ENCODE measurements around the gene PHF21B. TPM values are rescaled to one million over a fixed set of nuclear protein-coding genes. Genes with fewer than 3 reads are reported as not detected.

PHF21B gene
- total RNA-seq, 1 donor from 2014 or later, result 0.21 TPM

DNA sequence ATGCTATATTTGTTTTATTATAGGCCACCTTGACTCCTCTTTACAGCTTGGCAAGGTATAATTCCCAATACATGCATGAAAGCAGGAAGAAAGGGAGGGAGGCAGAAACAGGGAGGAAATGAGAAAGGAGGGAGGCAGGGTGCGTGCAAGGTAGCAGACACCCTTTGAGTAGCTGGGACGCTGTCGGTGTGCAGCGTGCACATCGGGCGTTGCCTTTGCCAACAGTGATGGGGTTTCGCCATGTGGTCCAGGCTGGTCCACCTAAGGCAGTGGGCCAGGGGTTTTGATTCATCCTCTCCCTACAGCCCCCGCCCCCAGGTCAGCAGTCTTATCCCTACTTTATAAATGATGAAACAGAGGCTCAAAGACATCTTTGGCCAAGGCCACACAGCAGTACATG, 25.0 kb upstream of the PHF21B start:
- Mint-ChIP-seq H3K4me1 (ENCODE audit: low read depth) (no peaks in the 10 kb centered on the region), H3K27me3 (ENCODE audit: insufficient read depth) (peaks cover 3% of the 10 kb centered on the region), H3K4me3 (no peak overlapping the region), H3K9me3 (peaks cover 10% of the 10 kb centered on the region), H3K36me3 (ENCODE audit: low read depth) (no peaks in the 10 kb centered on the region), H3K27ac (no peak overlapping the region)
- intact Hi-C loops (cut with micrococcal nuclease), result no loop called here
- no peak for DNase-seq (ENCODE audit: low spot score)

DNA sequence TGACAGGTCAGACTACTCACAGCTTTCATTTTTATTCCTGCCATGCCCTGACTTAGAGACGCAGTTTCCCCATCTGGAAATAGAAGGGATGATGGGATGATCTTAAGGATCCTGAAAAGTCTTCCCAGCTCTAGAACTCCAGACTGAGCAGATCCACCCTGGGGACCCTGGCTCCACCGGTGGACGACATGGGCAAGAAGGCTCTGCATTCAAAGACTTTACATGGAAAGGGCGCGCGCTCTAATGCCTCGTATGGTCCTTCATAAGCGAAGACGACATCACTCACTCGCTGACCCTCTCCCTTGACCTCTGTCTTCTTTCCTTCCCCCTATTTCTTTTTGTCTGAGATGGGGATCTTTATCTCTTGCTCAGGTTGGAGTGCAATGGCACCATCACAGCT, 24.4 kb upstream of the PHF21B start:
- peaks cover 10% of the 10 kb centered on the region for H3K9me3 Mint-ChIP-seq
- H3K27me3 Mint-ChIP-seq (ENCODE audit: insufficient read depth), result peaks cover 6% of the 10 kb centered on the region
- no peak overlapping the region for H3K27ac Mint-ChIP-seq
- no peaks in the 10 kb centered on the region for H3K36me3 Mint-ChIP-seq (ENCODE audit: low read depth)
- H3K4me1 Mint-ChIP-seq (ENCODE audit: low read depth), result no peaks in the 10 kb centered on the region
- intact Hi-C loops (cut with micrococcal nuclease), result no loop called here
- DNase-seq (ENCODE audit: low spot score), result no peak
- no peak overlapping the region for H3K4me3 Mint-ChIP-seq

DNA sequence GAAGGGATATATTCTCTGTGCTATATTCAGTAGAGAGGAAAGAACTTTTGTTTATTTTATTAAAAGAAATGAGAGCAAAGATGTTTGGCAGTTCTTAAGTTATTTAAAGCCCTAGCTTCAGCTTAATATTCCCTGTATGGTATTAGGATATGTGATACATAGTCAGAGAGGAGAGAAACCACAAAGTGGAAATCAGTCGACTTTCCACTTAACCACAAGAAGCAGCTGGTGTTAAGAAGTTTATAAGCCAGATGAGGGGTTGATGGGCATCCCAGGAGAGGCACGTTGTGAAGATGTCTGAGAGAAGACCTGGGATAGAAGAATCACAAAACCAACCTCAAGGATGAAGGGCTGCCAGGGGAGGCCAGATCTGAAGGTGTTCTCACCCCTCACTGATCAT, 23.3 kb upstream of the PHF21B start:
- Mint-ChIP-seq H3K36me3 (ENCODE audit: low read depth) (no peaks in the 10 kb centered on the region), H3K4me1 (ENCODE audit: low read depth) (no peaks in the 10 kb centered on the region), H3K27ac (no peak overlapping the region), H3K27me3 (ENCODE audit: insufficient read depth) (peaks cover 6% of the 10 kb centered on the region), H3K9me3 (peaks cover 10% of the 10 kb centered on the region), H3K4me3 (no peak overlapping the region)
- intact Hi-C loops (cut with micrococcal nuclease), result no loop called here
- no peak for DNase-seq (ENCODE audit: low spot score)

DNA sequence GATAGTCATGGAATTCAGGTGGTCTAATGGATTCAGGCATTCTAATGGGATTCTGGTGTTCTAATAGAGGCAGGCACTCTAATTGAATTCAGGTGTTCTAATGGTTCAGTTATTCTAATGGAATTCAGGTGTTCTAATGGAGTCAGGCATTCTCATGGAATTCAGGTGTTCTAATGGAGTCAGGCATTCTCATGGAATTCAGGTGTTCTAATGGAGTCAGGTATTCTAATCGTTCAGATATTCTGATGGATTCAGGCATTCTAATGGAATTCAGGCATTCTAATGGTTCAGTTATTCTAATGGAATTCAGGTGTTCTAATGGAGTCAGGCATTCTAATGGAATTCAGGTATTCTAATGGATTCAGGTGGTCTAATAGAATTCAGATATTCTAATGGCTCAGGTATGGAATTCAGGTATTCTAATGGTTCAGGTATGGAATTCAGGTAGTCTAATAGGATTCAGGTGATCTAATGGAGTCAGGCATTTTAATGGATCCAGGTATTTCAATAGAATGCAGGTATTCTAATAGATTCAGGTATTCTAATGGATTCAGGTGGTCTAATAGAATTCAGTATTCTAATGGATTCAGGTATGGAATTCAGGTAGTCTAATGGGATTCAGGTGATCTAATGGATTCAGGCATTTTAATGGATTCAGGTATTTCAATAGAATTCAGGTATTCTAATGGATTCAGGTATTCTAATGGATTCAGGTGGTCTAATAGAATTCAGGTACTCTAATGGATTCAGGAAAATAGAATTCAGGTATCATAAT, 22.0 kb upstream of the PHF21B start:
- no peaks in the 10 kb centered on the region for H3K4me1 Mint-ChIP-seq (ENCODE audit: low read depth)
- no peaks in the 10 kb centered on the region for H3K36me3 Mint-ChIP-seq (ENCODE audit: low read depth)
- H3K27ac Mint-ChIP-seq, result no peak overlapping the region
- intact Hi-C loops (cut with micrococcal nuclease), result no loop called here
- H3K9me3 Mint-ChIP-seq, result peaks cover under 1% of the 10 kb centered on the region
- no peak overlapping the region for H3K4me3 Mint-ChIP-seq
- DNase-seq (ENCODE audit: low spot score), result no peak
- H3K27me3 Mint-ChIP-seq (ENCODE audit: insufficient read depth), result peaks cover 6% of the 10 kb centered on the region

DNA sequence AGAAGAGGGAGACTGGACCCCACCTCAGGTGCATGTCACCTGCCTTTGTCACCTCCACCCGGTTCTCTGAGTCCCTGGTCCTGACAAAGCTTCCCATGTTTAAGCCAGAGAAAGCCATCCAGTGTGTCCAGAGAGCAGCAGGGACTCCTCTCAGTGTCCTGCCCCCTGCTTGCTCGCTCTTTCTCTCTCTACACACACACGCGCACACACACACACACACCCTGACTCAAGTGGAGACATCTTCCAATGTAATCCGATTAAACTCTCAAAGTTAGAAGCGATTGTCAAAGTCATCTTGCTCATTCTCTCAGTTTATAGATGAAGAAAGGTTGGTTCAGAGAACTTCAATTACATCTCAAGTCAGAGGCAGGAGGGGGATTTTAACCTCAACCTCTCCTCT, 19.7 kb upstream of the PHF21B start:
- no peaks in the 10 kb centered on the region for H3K4me1 Mint-ChIP-seq (ENCODE audit: low read depth)
- H3K27ac Mint-ChIP-seq, result no peak overlapping the region
- H3K4me3 Mint-ChIP-seq, result no peak overlapping the region
- H3K9me3 Mint-ChIP-seq, result no peaks in the 10 kb centered on the region
- no peak for DNase-seq (ENCODE audit: low spot score)
- intact Hi-C loops (cut with micrococcal nuclease), result no loop called here
- peaks cover 6% of the 10 kb centered on the region for H3K27me3 Mint-ChIP-seq (ENCODE audit: insufficient read depth)
- no peaks in the 10 kb centered on the region for H3K36me3 Mint-ChIP-seq (ENCODE audit: low read depth)

DNA sequence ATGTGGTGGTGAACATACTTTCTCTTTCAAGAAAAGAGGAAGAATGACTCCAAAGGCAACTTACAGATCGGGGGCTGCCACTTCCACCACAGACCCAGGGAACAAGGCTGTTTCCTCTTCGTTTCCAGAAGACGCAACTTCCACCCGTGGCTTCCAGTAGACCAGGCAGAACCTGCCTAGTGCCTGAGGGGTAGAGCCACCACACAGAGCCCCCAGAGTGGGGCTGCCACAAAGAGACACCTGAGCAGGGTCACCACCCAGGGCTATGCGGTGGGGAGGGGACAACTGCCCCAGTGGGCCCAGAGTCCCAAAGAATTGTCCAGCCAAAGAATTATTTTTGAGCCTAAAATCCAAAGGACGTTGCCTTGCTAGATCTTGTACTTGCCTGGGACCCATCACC, 16.7 kb upstream of the PHF21B start:
- Mint-ChIP-seq H3K9me3 (no peaks in the 10 kb centered on the region), H3K27me3 (ENCODE audit: insufficient read depth) (peaks cover 9% of the 10 kb centered on the region), H3K36me3 (ENCODE audit: low read depth) (no peaks in the 10 kb centered on the region), H3K4me1 (ENCODE audit: low read depth) (no peaks in the 10 kb centered on the region), H3K27ac (no peak overlapping the region), H3K4me3 (no peak overlapping the region)
- DNase-seq (ENCODE audit: low spot score), result no peak
- intact Hi-C loops (cut with micrococcal nuclease), result no loop called here

DNA sequence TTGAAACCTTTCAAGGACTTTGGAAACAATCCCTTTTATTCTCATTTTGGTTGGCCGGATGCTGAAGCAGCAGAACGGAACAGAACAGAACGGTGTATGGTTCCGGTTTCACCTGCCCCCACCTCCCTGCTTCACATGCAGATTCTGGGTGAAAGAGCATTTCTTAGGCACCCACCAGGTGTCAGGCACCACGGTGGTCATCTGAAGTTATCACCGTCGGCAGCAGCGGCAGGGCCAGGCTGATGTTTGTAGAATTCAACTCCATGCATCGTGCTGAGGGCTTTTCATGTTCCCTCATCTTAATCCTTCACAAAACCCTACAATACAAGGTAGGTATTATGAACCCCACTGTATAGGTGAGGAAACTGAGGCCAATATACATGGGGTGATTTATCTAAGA, 13.6 kb upstream of the PHF21B start:
- Mint-ChIP-seq H3K27me3 (ENCODE audit: insufficient read depth) (peaks cover 9% of the 10 kb centered on the region), H3K4me1 (ENCODE audit: low read depth) (no peaks in the 10 kb centered on the region), H3K27ac (no peak overlapping the region), H3K9me3 (no peaks in the 10 kb centered on the region), H3K4me3 (no peak overlapping the region), H3K36me3 (ENCODE audit: low read depth) (no peaks in the 10 kb centered on the region)
- no peak for DNase-seq (ENCODE audit: low spot score)
- intact Hi-C loops (cut with micrococcal nuclease), result no loop called here

DNA sequence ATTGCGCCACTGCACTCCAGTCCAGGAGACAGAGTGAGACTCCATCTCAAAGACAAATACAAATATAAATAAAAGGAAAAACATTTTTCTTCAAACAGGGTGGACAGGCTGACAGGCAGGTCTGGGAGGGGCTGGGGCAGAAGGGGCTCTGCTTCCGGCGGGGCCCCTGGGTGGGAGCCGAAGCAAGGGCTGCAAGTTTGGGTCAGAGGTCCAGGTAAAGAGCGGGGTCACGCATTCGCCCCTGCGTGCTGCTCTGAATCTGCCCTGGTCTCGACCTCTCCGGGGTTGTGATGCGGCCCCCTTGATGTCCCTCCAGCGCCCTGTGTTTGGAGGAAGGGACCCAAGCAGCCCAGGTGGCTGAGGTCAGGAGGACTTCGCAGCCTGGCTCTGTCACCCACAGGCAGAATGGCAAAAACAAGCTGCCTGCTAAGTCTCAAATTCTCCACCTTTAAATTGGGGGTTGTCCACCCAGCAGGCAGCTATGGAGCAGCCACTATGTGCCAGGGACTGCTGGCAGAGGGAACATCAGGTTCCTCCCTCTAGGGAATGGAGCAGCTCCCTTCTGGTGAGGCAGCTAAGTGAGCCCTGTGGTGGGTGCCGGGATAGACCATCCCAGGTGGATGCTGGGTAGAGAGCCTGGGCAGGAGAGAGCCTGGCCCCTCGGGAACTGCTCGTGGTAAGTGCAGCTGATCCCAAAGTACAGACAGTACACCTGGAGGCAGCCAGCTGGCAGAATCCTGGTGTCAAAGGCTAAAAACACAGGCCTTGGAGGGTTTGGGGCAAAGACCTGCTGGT, 10.3 kb upstream of the PHF21B start:
- no peaks in the 10 kb centered on the region for H3K4me1 Mint-ChIP-seq (ENCODE audit: low read depth)
- no peak overlapping the region for H3K27ac Mint-ChIP-seq
- peaks cover 9% of the 10 kb centered on the region for H3K27me3 Mint-ChIP-seq (ENCODE audit: insufficient read depth)
- intact Hi-C loops (cut with micrococcal nuclease), result loop anchor here (10.0 kb wide), 1 partner anchor 75 kb away; no protein-coding TSS in a partner anchor
- no peaks in the 10 kb centered on the region for H3K36me3 Mint-ChIP-seq (ENCODE audit: low read depth)
- H3K9me3 Mint-ChIP-seq, result no peaks in the 10 kb centered on the region
- no peak overlapping the region for H3K4me3 Mint-ChIP-seq
- no peak for DNase-seq (ENCODE audit: low spot score)

DNA sequence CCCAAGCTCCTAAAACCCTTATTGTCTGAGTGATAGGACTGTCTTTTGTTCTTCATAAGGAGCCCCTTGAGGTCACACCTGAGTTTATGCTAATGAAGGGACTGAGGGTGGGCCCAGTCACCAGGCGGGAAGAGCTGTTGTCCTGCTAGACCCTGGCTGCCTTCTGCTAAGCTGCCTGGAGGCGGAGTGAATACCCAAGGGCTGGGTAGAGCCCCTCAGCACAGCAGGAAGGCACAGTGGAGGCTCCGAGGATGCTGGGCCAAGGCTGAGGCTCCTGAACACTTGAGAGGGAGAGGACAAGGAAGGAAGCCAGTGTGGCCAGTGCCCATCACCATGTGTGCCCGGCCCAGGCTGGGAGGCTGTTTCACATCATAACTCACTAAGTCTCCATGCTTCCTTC, 4.8 kb upstream of the PHF21B start:
- H3K4me3 Mint-ChIP-seq, result no peak overlapping the region
- intact Hi-C loops (cut with micrococcal nuclease), result loop anchor here (10.0 kb wide), 1 partner anchor 80 kb away; no protein-coding TSS in a partner anchor
- H3K36me3 Mint-ChIP-seq (ENCODE audit: low read depth), result peaks cover 3% of the 10 kb centered on the region
- no peak for DNase-seq (ENCODE audit: low spot score)
- H3K4me1 Mint-ChIP-seq (ENCODE audit: low read depth), result peaks cover 6% of the 10 kb centered on the region
- H3K9me3 Mint-ChIP-seq, result no peaks in the 10 kb centered on the region
- H3K27ac Mint-ChIP-seq, result no peak overlapping the region
- H3K27me3 Mint-ChIP-seq (ENCODE audit: insufficient read depth), result peaks cover 34% of the 10 kb centered on the region

DNA sequence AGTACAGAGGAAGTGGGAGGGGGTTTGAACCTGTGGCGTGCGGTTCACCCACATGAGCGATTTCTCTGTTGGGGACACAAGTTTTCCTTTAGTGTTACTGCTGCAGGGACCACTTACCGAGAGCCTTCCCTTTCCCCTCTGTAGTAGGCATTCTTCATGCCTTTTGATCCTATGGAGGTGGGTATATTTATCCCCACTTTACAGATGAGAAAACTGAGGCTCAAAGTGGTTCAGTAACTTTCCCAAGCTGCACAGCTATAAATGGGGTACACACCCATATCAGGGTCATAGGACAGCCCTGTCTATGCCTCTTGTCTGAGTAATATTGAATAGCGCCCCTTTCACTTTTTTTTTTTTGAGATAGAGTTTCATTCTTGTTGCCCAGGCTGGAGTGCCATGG, 3.3 kb upstream of the PHF21B start:
- Mint-ChIP-seq H3K27ac (no peak overlapping the region), H3K4me3 (no peak overlapping the region), H3K27me3 (ENCODE audit: insufficient read depth) (peaks cover 32% of the 10 kb centered on the region), H3K9me3 (no peaks in the 10 kb centered on the region), H3K36me3 (ENCODE audit: low read depth) (peaks cover 3% of the 10 kb centered on the region), H3K4me1 (ENCODE audit: low read depth) (peaks cover 6% of the 10 kb centered on the region)
- no peak for DNase-seq (ENCODE audit: low spot score)
- intact Hi-C loops (cut with micrococcal nuclease), result loop anchor here (10.0 kb wide), 1 partner anchor 82 kb away; no protein-coding TSS in a partner anchor

DNA sequence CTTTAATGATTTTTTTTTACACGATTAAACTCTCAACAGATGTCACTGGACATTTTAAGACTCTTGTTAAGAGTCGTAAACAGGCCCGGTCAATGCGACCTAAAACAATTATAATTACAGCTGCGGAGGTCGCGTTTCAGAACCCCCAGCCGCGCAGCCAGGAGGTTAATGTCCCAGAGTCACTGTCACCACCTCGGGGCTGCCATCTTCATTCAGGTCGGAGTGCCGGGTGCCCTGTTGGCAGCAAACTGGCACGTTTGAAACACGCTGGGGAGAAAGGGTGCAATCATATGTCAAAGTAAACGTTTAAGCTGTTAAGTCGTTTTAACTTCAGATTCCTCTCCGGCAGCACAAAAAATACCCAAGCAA, 711 bp upstream of the PHF21B start:
- Mint-ChIP-seq H3K36me3 (ENCODE audit: low read depth) (peaks cover 3% of the 10 kb centered on the region), H3K9me3 (no peaks in the 10 kb centered on the region), H3K27me3 (ENCODE audit: insufficient read depth) (peaks cover 44% of the 10 kb centered on the region), H3K4me1 (ENCODE audit: low read depth) (peaks cover 12% of the 10 kb centered on the region), H3K4me3 (peak overlapping the region; percentile 85), H3K27ac (peak overlapping the region; percentile 77)
- intact Hi-C loops (cut with micrococcal nuclease), result loop anchor here (10.0 kb wide), 1 partner anchor 84 kb away; no protein-coding TSS in a partner anchor
- DNase-seq (ENCODE audit: low spot score), result no peak

DNA sequence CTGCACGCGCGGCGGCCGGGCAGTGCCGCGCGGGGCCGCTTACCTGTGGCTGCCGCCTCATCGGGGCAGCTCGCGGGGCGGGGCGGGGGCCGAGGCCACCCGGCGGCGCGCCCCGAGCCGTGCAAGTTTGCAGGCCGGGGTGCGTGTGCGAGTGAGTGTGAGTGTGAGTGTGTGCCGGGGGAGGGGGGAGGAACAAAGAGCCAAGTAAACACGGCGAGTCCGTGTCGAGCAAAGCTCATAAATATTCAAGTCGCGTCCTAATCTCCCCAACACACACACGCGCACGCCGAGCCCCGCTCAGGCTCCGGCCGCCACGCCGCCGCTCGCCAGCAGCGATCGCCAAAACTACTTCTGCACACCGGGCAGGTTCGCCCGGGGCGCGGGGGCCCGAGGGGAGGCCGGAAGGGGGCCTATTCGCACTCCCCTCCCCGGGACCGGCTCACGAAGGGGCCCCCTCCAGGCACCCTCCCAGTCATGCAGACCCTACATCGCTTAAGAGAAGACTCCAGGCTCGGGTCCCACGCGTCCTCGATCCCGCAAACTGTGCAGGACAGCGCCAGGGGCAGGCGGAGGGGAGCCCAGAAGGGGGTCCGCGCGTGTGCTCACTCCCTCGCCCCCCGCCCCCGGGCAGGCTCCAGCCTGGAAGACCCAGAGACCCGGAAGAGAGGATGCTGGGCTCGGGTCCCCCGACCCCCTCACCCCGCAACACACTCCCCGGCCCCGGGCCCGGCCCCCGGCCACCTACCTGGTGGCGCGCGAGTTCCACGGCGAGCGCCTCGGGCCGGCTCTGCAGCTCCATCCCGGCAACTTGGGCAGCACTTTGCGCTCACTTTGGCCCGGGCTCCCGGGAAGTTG, 827 bp downstream of the PHF21B start:
- peaks cover 12% of the 10 kb centered on the region for H3K4me1 Mint-ChIP-seq (ENCODE audit: low read depth)
- no peak overlapping the region for H3K27ac Mint-ChIP-seq
- DNase-seq (ENCODE audit: low spot score), result no peak
- H3K9me3 Mint-ChIP-seq, result no peaks in the 10 kb centered on the region
- no peak overlapping the region for H3K4me3 Mint-ChIP-seq
- intact Hi-C loops (cut with micrococcal nuclease), result no loop called here
- H3K36me3 Mint-ChIP-seq (ENCODE audit: low read depth), result peaks cover 3% of the 10 kb centered on the region
- H3K27me3 Mint-ChIP-seq (ENCODE audit: insufficient read depth), result peaks cover 54% of the 10 kb centered on the region

Data from activated T-helper 1 cell treated with anti-CD3 and anti-CD28 coated beads, Interleukin-12 subunit alpha, Interleukin-12 subunit beta, Interleukin-2, Interleukin-4 antibody, amounts not matched to agents 30 ng/mL and 10 ng/mL and 1 ng/mL, durations not matched to agents 14 hours and 24 hours and 36 hours (primary cell).